A204.1 (cell line): Measurements from ENCODE around the gene PLCL1.
"Not testable (repeated sequence)": the region's sequence is repeated elsewhere in the genome, so short reads cannot be mapped to it uniquely, and the experiment has no call there.

Experiments
- FAIRE-seq: peaks from 2 replicates; lab custom pipeline; 2012; peaks lifted over from hg19 to GRCh38; lab: Jason Lieb, UNC

PLCL1 gene

DNA sequence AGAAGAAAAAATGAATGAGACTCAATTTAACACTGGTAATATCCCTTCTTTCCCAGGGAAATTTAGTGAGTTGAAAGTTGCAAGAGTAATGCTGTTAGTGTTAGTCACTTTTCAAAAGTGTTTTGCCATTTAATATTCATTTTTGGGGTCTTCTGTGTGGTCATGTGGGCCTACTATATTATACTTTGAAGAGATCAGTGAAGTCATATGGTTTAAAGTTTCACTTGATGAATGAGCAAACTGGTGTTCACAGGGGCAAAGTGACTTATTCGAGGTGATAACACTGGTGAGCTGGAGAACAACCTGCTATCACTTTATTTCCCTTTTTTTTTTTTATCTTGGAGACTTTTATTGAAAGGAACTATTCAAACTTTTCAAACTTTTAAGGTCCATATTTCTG lies 196.0 kb downstream of the PLCL1 start:
- no peak for FAIRE-seq

DNA sequence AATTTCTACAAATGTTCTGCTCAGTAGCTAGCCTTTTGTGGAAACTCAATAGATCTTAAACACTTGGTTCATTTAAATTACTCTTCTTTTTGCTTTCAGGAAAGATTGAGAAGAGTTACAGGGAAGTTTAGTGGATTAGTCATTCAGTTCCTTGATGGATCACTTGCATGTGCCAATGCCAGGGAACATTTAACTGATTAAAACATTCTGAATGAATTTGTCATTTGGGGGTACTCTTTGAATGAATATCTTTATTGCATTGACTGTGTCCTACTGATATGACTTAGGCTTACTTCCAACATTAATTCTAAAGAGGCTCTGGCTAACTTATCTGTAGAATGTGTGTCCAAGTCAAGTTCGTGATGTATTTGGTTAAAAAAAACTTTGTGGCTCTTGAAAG lies 199.8 kb downstream of the PLCL1 start:
- no peak for FAIRE-seq

DNA sequence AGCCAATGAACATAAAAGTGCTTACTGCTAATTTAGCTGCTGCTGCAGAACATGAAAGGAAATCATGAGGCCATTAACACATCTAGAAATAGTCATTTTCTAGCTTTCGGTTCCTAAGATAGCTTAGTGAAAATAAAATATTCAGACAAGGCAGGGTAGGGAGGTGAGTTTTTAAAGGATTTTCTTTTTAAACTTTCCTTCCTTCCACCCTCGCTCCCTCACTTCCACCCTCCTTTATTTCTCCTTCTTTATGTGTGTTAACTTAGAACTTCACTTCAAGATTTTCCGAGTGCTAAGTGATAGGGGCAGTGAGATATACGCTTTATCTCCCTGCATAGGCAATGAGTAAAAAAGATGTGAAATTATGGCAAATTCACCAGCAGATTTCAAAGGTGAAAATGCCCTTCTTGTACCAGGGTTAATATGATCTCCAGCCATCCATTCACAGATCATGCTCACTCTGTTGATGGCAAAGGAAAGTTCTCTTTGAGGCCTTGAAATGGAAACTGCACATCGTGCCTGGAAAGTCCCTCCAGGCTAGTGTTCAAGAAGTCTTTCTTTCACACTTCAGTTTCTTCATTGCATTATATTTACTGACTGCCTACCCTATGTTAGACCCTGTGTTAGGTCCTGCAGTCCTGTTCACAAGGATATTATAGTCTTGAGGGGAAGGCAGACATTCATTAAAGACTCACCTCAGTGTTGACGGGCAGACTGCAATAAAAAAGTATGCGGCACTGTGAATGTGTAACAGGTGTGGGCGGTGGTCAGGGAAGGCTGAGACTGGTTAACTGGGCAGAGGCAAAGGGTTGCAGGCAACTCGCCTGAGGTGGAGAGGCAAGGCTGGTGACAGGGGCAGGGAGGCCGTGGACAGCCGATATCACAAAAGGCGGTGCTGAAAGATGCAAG lies 200.8 kb downstream of the PLCL1 start:
- FAIRE-seq: no peak

DNA sequence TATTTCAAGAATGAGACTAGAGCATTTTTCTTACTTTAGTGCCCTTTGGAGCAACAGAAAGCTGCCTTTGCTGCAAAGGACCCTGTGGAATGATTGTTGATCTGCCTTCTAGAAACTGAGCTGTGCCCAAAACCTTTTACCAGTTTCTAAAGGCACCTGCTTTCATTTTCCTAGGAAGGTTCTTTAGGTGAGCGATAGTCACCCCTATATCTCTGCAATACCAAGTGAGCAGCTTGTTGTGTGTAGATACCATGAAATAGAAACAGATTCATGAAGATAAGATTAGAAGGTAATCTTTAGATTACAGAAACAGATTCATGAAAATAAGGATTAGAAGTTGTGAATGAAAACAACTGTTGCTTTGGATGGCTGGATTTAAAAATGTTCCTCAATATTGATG lies 202.3 kb downstream of the PLCL1 start:
- no peak for FAIRE-seq

DNA sequence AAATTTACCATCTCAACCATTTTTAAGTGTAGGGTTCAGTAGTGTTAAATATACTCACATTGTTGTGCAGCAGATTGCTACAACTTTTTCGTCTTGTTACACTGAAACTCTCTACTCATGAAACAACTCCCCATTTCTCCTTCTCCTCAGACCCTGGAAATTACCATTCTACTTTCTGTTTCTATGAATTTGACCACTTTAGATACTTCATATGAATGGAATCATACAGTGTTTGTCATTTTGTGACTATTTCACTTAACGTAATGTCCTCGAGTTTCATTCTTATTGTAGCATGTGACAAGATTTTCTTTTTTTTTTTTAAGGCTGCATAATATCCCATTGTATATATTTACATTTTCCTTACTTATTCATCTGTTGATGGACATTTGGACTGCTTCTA lies 203.8 kb downstream of the PLCL1 start:
- no peak for FAIRE-seq

DNA sequence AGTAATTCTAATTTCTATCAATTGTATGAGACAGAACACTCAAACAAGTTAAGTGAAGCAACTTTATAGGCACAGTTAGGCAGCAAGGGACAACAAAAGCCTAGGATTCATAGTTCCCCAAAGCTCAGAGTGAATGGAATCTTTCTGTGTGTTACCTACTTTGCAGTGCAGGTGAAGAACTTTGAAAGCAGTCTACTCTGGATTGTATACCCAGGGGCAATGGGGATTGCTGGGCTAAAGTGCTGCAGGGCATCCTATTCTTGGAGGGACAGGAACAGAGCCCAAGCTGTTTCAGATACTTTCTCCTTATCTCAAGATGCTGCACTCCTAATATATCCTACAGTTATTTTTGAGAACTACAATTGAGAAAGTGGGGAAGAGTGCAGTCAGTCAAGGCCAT lies 207.6 kb downstream of the PLCL1 start:
- FAIRE-seq: no peak

DNA sequence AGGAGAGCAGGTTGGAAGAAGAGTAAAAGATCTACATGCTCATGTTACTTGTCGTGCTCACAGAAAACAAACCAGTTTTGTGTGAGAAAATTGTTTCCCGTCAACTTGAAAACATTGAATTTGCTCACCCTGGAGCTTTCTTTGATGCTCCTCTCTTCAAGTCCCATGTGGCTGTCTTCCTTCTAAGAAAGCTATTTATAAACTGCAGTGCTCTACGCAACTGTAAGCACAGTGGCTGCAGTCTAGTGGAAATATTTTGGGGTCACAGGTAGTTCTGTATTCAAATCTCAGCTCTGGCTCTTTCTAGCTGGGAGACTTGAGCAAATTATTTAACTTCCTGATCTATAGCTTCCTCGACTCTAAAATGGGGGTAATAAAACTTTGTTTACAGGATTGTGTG lies 211.8 kb downstream of the PLCL1 start:
- FAIRE-seq: no peak

DNA sequence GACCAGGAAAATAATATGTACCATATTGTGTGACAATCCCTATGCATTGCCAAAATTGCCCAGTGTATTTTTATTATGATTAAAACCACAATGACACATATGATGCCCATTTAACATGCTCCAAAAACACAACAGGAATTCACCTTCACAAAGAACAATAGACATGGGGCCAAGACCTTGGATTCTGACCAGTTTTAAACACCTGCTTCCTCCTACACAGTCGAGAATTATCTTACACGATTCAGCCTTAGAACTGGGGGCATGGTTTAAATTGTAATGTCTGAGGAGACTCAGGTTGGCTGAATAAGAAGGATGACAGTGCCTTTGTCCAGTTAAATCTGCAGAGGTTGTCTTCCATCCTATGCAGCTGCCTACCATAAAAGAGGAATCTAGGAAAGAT lies 212.7 kb downstream of the PLCL1 start:
- FAIRE-seq: no peak

DNA sequence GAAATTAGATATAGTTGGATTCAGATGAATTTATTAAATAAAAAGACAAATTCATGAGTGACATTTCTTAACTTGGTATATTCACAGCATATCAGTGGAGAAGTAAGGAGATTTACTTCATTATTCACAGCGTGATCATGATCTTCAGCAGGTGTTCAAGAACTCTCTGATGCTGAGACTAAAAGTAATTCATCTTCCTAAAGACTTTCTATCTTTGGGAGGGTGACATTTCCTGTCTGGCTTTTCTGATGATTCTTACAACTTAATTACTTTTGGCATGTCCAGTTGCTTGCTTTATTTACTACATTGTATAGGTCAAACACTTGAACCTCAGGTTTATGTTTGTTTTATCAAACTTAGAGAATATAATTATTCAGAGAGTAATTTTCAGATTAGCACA lies 224.6 kb downstream of the PLCL1 start:
- FAIRE-seq: no peak

DNA sequence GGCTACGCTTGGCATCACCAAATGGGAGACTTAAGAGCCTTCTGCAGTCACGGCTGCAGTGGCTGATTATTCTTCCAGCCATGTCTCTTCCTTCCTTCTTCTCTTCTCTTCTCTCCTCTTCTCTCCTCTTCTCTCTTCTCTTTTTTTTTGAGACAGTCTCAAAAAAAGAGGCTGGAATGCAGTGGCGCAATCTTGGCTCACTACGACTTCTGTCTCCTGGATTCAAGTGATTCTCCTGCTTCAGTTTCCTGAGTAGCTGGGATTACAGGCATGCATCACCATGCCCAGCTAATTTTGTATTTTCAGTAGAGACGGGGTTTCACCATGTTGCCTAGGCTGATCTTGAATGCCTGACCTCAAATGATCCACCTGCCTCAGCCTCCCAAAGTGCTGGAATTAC lies 225.2 kb downstream of the PLCL1 start:
- FAIRE-seq: not testable (repeated sequence)

DNA sequence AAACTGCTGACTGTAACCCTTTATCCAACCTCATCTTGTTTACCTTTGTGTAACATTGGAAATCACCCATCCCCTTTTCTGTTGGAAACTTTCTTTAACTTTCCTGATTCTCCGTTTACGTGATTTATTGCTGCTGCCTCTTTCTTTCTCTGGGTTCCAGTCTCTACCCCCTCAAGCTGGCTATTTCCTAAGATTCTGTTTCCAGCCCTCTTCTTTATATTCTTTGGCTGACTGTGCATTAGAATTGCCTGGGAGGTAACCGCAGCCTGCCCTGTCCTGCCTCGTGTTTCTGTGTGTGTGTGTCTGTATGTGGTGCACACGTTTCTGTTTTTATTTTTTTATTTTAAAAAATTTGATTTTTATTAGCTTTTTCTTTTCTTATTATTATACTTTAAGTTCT lies 229.2 kb downstream of the PLCL1 start:
- no peak for FAIRE-seq

DNA sequence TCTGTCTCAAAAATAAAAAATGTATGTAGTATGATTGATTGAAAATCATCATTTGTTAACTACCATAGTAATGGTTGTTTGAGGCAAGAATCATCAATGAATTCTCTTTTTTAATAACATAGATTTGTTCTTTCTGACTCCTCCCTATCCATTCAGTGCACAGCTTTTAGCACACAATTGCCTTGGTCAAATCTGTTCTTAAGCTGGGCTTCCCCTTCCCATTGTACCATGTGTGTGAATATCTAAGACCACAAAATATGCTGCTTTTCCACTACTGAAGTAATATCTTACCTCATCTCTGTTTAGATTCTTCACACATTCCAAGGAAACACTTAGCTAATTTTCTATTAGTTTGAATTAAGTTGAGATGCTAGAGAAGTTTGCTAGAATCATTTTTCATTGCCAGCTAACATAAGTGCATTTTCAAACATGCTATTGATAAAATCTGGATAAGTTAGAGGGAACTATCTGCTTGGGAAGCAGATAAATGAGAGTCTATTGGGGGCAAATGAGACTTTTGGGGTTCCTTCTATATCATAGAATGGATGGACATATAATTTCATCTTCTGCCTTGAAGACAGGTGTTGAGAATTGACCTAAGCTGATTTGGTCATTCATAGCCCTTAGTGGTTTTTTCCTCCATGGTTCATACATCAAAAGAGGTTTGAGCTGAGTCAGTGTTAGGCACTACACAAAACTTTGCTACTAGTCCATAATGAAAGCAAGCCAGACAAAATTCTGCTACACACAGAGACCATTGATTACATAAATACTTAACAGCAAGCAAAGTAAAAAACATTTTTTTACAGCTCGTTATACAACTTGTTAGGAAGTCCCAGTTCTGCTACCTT lies 231.9 kb downstream of the PLCL1 start:
- no peak for FAIRE-seq

DNA sequence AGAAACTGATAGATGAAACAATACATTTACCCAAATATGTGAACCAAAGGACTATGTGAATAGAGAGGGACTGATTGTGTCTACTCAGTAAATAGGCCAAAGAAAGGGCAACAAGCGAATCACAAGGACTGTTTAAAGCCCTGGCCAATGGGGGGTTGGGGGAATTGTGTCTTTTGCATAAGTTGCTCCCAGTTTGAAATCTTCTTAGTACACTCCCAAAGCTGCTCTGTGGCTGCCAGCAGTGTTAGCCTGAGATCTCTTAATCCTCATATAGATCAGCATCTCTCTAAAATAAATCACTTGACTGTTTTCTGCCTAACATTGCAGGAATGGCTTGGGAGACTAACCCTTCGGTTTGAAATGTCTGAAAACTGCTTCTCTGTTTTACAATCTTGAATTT lies 236.4 kb downstream of the PLCL1 start:
- no peak for FAIRE-seq

DNA sequence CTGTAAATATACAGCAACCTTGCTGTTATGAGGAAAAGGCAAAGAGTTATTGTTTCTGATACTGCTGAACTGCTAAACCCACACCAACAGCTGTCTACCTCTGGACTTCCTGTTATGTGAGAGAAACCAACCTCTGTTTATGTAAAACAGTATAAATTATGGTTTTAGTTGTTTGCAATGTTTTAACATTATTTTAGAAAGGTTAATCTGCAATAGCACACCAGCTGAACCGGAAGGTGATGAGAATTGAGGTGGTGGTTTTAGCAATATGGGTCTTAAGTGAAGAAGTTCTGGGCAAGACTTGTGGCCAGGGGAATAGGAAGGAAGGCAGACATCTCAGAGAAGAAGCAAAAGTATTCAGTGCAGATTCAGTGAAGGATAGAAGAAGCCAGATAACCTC lies 237.8 kb downstream of the PLCL1 start:
- no peak for FAIRE-seq

DNA sequence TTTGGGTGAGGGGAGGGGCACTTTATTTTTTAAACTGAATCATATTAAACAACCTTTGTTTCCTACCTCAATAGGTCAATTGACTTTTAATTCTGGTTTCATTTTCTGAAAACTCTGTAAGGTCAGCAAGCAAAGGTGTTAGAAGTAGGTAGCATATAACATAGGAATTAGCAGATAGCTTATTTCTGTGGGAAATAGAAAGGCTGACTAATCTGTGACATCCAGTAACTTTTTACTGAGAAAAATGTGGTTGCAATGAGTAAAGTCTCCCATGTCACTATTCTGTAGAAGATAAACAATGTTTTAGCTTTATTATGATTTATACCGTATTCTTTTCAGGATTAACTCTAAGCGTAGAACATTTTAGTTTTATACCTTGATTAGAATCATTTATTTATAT lies 240.4 kb downstream of the PLCL1 start:
- FAIRE-seq: no peak

DNA sequence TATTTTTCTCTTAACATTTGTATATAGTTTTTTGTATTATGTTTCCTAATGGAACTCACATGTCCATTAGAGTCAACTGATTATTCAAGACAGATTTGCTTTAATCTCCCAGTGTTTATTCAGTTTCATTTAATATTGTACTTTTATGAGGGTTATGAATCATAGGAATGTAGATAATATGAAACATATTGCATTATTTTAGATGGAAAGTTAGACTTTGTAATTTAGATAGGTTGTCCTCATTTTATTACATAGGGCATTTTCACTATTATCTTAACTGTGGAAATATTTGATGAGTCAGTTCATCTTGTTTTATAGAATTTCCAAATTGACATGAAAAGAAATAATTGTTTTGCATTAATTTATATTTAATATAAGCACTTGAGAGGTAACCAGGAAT lies 240.8 kb downstream of the PLCL1 start:
- FAIRE-seq: no peak

DNA sequence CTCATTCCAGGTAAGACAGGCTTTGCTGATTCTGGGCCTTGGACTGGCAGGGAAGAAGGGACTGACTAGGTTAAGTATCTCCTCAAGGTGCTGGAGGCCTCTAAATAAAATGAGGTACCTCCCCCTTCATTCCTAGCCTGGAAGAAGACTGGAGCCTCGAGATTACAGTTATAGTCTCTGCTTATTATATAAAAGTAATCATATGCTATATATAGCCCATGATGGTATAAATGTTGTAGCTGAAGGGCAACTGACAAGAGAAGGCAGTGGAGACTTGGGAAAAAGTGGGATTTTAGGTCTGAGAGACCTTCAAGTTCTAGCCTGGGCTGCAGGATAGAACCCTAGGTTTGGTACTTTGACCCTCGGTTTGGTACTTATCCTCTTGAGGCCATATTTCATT lies 248.3 kb downstream of the PLCL1 start:
- no peak for FAIRE-seq

DNA sequence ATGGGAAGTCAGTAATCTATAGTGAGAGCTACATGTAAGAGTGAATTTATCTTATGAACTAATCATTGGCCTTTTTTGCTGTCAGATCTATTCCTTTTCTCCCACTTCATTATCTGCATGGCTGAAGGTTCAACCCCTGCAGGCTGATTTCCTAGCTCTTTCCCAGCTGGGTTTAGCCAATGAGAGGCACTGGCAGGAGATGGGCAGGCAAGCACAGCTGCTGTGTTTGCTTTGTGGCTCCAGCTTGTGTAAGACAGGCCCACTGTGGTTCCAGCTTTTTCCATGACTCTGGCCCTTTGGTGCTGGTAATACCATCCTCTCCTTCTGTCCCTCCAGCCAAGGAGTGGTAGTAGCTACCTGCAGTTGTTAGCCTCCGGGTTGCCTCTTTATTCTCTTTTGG lies 248.8 kb downstream of the PLCL1 start:
- no peak for FAIRE-seq

DNA sequence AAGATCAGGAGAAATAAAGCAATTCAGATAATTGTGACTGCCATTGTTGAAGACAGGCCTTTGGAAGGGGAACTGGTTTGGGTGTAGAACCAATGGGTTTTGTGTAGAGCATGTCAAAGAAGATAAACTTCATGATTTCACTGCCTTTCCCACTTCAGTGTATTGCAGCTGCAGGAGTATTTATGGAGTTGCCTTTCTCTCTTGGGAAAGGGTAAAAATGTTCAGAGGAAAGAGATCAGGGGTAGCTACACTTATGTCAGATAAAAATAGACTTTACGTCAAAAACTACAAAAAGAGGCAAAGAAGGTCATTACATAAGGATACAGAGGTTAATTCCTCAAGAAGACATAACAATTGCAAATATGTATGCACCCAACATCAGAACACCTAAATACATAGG lies 249.4 kb downstream of the PLCL1 start:
- no peak for FAIRE-seq

DNA sequence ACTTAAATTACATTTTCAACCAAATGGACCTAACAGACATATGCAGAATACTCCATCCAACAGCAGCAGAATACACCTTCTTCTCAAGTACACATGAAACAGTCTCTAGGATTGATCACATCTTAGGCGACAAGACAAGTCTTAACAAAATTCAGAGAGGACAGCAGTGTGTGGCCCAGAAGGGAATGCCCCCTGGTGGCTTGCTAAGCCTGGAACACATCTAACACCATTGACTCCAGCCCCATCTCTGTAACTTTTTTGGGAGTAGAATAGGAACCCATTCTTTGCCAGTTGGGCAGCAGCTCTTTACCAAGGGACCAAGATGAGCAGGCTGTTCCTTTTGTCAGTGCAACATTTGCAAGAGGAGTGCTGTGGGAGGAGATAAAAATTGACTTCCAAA lies 249.9 kb downstream of the PLCL1 start:
- no peak for FAIRE-seq

DNA sequence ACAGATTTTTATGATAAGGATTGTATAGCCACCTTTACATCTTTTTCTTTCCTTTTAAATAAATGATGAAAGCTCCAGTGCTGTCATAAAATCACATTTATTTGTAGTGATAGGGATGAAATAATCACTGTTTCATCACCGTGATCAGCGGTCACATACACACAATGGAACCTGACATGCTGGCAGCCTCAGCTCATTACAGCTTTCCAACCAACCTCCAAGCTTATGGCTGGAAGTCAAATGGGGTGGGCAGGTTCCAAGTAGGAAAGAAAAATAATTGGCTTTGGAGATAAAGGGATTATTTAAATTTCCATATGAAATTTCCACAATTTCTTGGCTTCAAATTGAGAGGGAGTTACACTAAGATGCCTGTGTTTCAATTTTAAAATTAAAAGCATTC lies 251.3 kb downstream of the PLCL1 start:
- no peak for FAIRE-seq

DNA sequence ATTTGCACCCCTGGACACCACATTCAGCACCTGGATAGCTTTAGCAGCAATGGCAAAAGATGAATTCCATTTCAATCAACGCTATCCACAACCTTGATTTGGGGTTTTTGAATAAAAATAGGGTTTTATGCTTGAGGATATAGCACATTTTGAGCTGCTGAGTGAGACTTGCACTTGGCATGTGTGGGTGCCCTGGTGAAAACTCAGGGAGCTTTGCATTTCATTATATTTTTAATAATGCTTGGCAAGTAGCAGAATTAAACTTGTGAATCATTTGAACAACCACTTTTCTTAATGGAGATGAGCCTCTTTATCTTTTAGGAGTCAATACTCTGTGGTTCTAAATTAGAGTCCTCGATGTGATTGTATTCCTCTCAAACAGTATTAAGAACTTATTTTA lies 252.4 kb downstream of the PLCL1 start:
- no peak for FAIRE-seq

DNA sequence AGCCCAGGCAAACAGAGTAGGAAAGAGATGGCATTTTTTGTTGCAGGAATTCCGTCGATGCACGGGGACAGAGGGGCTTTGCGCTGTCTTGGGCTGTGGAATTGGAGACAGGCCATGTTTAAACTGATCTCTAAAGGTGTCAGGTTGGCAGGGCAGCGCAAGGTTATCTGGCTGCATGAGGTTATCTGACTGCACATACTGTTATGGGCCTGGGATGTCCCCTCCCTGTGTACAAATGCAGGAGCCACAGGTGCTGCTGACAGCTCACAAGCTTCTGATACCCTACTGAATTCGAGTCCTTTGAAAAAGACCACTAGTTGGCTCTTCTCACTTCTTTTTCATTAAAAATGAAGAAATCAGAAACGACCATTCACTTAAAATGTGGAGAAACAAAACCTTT lies 255.4 kb downstream of the PLCL1 start:
- FAIRE-seq: no peak

DNA sequence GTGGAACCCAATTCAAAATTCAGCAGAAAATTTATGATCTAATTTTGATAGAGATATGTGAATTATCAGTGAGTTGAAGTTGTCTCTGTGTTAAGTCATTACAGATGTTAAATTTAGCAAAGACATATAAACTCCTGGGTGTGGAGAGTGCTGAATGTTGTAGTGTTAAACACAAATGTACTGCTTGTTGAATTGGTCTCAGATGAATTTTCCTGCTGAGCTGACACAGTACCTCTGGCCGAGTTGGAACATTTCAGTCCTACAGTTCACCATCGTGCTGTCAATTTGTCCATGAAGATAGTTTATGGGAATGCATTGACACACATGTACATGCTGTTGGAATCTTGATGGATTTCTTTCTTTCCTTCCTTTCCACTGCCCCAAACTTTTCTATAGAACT lies 255.9 kb downstream of the PLCL1 start:
- FAIRE-seq: no peak
